Fibroblast of skin of left biceps (primary cell): ENCODE measurements around the gene ADAMTS14.

Experiments used
- DNase-seq, 2 experiments: peaks; one replicate each; pipeline ENCODE4 v3.0.0-alpha.2; 2013; ENCODE audit warnings: low read depth in 2 of 2

ADAMTS14 gene

DNA sequence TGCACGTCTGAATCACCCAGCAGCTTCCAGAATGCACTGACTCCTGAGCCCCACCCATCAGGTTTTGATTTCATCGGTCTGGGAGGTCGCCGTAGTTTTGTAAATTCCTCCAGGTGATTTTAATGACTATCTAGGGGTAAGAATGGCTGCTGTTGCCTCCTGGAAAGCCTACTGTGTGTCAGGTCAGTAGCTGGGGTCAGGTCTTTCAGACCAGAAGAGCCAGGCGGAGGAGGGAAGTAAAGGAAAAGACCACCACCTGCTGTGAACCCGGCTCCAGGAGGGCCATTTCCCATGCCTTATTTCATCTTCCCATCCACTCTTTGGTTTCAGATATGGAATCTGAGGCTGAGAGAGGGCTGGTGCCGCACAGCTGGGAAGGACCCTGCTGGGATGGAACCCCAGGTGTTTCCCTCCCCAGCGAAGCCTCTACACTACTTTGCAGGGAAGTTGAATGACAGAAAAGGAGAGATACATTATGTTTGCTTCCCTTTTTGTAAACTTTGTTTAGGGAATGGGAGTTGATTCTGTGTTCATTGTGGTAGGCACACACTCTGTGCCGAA lies 19.8 kb downstream of the ADAMTS14 start:
- DNase-seq = no peak

GRCh38 chr10:70693619-70694335 lies 21.5 kb downstream of the ADAMTS14 start:
- DNase-seq = peak; percentile 92

DNA sequence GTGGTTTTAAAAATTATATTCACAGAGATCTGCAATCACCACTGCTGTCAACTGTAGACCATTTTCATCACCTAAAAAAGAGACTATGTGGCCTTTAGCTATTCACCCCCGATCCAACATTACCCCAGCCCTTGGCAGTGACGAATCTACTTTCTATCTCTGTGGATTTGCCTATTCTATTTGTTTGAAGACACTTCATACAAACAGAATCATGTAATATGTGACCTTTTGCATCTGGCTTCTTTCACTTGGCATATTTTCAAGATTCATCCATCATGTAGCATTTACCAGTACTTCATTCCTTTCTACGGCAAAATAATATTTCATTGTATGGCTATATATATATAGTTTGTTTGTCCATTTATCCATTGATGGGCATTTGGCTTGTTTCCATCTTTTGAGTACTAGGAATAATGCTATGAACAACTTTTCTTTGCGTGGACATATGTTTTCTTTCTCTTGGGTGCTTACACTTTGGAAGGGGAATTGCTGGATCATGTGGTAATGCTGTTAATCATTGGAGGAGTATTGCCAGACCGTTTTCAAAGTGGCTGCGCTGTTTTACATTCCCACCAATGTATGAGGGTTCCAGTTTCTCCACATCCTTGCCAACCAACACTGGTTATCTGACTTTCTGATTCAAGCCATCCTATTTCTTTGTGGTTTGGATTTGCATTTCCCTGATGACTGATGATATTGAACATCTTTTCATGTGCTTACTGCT lies 22.3 kb downstream of the ADAMTS14 start:
- DNase-seq = peak; percentile 84

GRCh38 chr10:70695241-70696030 lies 23.1 kb downstream of the ADAMTS14 start:
- no peak for DNase-seq

DNA sequence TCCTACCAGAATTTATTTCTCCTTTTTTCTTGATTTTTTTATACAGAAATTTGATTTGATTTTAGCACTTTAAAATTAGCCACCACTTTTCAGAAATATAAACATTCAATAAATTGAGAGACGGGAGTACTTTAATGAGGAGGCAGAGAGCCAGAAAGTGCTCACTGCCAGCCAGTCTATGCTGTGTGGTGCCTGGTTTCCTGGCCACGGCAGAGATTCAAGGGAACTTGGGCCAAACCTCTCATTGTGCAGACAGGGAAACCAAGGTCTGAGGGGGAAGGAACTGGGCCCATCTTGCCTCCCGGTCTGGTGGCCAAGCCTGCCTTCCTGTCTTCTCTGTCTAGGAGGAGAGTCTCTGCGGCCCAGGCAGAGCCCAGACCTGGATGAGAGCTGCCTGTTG lies 25.9 kb downstream of the ADAMTS14 start:
- DNase-seq = no peak

GRCh38 chr10:70699063-70699658 lies 26.9 kb downstream of the ADAMTS14 start:
- DNase-seq = no peak

GRCh38 chr10:70699659-70700174 lies 27.4 kb downstream of the ADAMTS14 start:
- DNase-seq = peak in 1 of 2 experiments; percentile 9

- no peak for DNase-seq
These were observed 30.0 kb downstream of the ADAMTS14 start for GRCh38 chr10:70702190-70702763.

DNA sequence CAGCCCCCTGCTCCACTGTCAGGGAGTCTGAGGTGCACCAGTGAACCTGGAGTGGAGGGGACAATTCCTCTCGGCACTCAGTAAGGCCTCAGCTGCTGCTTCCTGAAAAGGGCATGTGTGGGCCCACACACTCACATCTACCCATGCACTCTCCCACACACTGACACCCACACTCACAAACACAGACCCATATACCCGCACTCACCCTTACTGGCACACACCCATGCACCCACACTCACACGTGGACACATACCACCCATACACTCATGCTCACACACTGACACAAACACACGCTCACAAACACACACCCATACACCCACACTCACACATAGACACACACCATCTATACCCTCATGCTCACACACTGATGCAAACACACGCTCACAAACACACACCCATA lies 31.9 kb downstream of the ADAMTS14 start:
- no peak for DNase-seq

GRCh38 chr10:70705121-70705861 lies 33.0 kb downstream of the ADAMTS14 start:
- no peak for DNase-seq

DNA sequence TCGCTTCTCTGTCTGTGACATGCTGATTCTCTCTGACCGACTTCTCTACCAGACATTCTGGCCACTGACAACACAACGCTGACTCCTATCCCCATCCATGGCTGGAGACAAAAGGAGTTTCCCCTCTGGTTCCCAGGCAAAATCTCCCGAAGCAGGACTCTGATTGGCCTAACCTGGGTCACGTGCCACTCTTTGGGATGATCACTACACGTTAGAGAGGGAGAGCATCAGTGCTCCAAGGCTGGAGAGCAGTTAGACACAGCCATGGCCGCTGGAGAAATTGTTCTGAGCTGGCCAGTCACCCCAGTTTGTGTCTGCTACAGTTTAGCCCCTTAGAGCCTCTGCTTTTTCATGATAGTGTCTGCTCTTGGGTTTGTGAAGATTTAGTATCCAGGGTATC lies 38.9 kb downstream of the ADAMTS14 start:
- DNase-seq = no peak

GRCh38 chr10:70711911-70712310 lies 39.6 kb downstream of the ADAMTS14 start:
- no peak for DNase-seq

DNA sequence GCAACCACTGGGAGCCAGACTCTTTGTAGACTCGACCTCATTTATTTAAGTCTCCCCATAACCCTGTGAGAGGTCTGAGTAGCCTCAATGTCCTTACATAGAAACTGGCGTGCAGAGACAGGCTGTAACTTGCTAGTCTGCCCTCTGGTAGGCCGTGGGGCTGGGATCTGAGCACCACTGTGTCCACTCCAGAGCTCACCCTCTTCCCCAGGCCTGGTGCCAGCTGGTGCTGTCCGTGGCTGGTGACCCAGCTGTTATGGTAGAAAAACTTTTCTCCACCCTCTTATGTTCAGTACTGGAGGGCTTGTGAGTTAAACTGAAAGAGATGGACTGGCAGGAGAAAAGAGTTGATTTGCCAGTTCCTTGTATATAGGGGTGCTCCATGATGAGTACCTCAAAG lies 41.9 kb downstream of the ADAMTS14 start:
- DNase-seq = no peak

DNA sequence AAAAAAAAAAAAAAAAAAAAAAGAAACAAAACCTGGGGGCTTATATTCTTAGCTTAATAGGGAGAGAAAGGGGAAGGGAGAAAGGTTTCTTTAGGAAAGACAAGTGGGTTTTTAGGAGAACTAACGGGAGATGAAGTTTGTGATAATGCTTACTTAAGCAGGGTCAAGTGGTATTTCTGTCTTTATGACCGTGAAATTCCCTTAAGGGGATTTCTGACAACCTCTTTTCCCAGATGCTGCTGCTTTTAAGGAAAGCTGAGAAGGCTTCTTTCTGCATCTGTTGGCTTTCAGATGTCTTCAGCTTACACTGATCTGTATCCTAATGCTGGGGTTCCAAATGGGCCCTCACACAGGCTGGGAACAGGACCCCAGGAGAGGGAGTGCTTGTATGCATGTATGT lies 42.6 kb downstream of the ADAMTS14 start:
- no peak for DNase-seq

DNA sequence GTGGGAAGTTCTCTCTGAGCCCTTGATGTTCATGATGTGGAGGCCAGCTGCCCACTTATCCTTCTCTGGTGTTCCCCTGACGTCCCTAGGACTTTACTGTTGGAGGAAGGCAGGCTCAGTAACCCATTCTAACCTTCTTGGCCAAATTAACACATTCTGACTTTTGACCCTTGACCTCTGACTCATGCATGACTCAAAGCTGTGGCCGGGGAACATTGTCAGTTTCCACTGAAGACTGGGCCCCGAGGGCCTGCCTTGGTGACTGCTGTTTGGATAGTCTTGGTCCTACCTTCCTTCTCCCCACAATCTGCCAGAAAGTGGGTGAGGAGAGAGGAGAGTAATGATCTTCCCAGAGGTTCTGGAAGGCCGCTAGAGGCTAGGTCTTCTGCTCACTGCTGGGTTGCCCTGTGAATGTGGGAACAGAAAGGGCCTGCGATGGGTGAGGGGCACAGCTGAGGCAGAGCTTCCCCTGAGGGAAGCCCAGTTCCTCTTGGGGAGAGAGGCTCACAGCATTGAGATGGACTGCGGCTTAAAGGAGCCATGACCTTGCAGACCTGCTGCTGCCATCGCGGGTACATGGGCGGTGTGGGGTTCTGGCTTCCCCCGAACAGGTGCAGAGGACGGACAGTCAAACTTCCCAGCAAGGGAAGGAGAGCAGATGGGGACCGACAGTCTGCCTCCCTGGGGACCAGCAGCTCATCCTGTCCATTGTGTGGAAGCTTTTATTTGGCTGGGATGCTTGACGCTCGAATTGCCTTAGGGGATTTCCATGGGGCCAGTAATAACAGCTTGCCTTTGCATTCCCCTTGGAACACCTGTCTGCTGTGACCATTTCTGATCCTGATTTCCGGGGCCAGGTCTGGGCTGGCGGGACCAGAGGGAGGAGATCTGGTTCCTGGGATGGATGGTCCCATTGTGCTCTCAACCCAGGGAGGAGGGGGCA lies 43.8 kb downstream of the ADAMTS14 start:
- DNase-seq = no peak

DNA sequence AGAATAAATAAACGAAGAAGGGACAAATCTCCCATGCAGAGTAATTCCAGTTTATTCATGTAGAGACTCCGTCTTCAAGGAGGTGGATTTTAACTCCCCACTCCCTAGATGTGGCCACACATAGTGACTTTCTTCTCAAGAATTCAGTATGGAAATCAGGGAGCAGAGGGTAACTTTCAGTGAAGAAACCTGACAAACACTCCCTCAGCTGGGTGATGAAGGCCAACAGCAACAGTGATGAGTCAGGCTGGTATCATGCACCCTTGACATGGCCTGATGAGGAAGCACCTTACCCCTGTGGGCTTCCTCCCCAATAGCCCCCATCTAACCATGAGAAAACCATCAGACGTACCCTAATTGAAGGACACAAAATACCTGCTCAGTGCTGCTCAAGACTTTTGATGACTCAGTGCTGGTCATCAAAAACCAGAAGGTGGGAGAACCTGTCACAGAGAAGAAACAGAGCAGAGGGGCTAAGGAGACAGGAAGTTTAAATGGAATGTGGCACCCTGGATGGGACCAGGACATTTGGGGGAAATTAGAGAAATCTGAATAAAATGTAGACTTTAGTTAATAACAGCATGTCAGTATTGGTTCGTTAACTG lies 50.6 kb downstream of the ADAMTS14 start:
- peak in 1 of 2 experiments; percentile 20 for DNase-seq

DNA sequence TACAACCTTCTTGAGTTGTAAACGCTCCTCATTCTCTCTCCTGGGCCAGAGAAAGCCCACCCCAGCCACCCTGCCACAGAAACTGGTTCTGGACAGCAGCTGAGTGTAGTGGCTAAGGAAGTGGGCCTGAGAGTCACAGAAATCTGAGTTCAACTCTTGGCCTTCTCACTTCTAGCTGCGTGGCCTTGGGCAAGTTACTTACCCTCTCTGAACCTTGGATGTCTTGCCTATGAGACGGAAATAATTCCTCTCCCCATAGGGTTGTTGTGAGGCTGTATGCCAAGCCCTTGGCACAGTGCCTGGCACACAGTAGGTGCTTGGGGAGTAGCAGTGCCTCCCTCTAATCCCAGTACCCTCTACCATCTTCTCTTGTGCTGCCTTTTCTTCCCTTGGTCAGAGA lies 51.5 kb downstream of the ADAMTS14 start:
- DNase-seq = no peak

- no peak for DNase-seq
These were observed 54.7 kb downstream of the ADAMTS14 start for GRCh38 chr10:70726909-70727495.

- DNase-seq = no peak
These were observed 56.0 kb downstream of the ADAMTS14 start for GRCh38 chr10:70728328-70728727.
